GM23248 (cell line): ENCODE results near the gene SIDT2. TPM values are rescaled to one million over a fixed set of nuclear protein-coding genes. Genes with fewer than 3 reads are reported as not detected.

Experiments
- DNase-seq: peaks from one replicate; pipeline ENCODE4 v3.0.0-alpha.2; 2015
- H2AFZ ChIP-seq: fragments of 200-600 bp; sonication (generic); 2 replicates; pipeline ENCODE4 v1.6.1; 2016; ENCODE audit warnings: antibody characterized with exemption
- H3F3A ChIP-seq: fragments of 200-600 bp; sonication (generic); 2 replicates; pipeline ENCODE4 v1.6.1; 2016; ENCODE audit warnings: mild to moderate bottlenecking, antibody characterized with exemption, mixed run types; ENCODE audit not compliant: insufficient read depth
- H3K27ac ChIP-seq: fragments of 200-600 bp; sonication (generic); 2 replicates; pipeline ENCODE4 v1.5.1; 2016; ENCODE audit warnings: mild to moderate bottlenecking
- H3K27me3 ChIP-seq: fragments of 200-600 bp; sonication (generic); replicated peaks from 2 replicates; pipeline ENCODE4 v1.6.1; 2016; ENCODE audit warnings: mild to moderate bottlenecking; ENCODE audit not compliant: insufficient read depth
- H3K36me3 ChIP-seq: fragments of 200-600 bp; sonication (generic); 2 replicates; pipeline ENCODE4 v1.6.1; 2016; ENCODE audit warnings: low read depth, mild to moderate bottlenecking
- H3K4me1 ChIP-seq: fragments of 200-600 bp; sonication (generic); 2 replicates; pipeline ENCODE4 v1.6.1; 2016; ENCODE audit warnings: mild to moderate bottlenecking; ENCODE audit not compliant: insufficient read depth
- H3K4me2 ChIP-seq: fragments of 200-600 bp; sonication (generic); one replicate; pipeline ENCODE4 v1.6.1; 2016; ENCODE audit warnings: mild to moderate bottlenecking; ENCODE audit not compliant: unreplicated experiment
- H3K4me3 ChIP-seq: fragments of 200-600 bp; sonication (generic); 2 replicates; pipeline ENCODE4 v1.5.1; 2016; ENCODE audit warnings: mild to moderate bottlenecking
- H3K79me2 ChIP-seq: fragments of 200-600 bp; sonication (generic); 2 replicates; pipeline ENCODE4 v1.6.1; 2016; ENCODE audit warnings: mild to moderate bottlenecking; ENCODE audit not compliant: insufficient read depth
- H3K9ac ChIP-seq: fragments of 200-600 bp; sonication (generic); 2 replicates; pipeline ENCODE4 v1.6.1; 2016; ENCODE audit warnings: mild to moderate bottlenecking
- H3K9me2 ChIP-seq: fragments of 200-600 bp; sonication (generic); 2 replicates; pipeline ENCODE4 v1.6.1; 2016; ENCODE audit warnings: mixed run types, mild to moderate bottlenecking, moderate library complexity; ENCODE audit not compliant: insufficient read depth
- H3K9me3 ChIP-seq: fragments of 200-600 bp; sonication (generic); one replicate; pipeline ENCODE4 v1.6.1; 2017; ENCODE audit warnings: low read depth
- H4K20me1 ChIP-seq: fragments of 200-600 bp; sonication (generic); 2 replicates; pipeline ENCODE4 v1.6.0; 2016; ENCODE audit not compliant: insufficient read depth
- EZH2 ChIP-seq: fragments of 200-600 bp; sonication (generic); IDR thresholded peaks from 2 replicates; pipeline ENCODE4 v1.6.1; 2018; ENCODE audit warnings: antibody characterized with exemption, mild to moderate bottlenecking; ENCODE audit not compliant: insufficient read depth, poor library complexity, severe bottlenecking
- EZH2phosphoT487 ChIP-seq: fragments of 200-600 bp; sonication (generic); IDR thresholded peaks from 2 replicates; pipeline ENCODE4 v1.6.1; 2018; ENCODE audit warnings: antibody characterized with exemption, moderate library complexity, mild to moderate bottlenecking, low read depth; ENCODE audit not compliant: insufficient read depth
- WGBS, 2 experiments: methylation state at CpG; one replicate each; pipeline ENCODE4 v1.1.6; 2015 to 2017; ENCODE audit warnings: low lambda C conversion rate in 2 of 2, low coverage in 1 of 2; ENCODE audit errors: missing lambda C conversion rate in 2 of 2; 5-methylcytosine and 5-hydroxymethylcytosine counted together
- in situ Hi-C: fragments of 300-500 bp; cut with MboI; formaldehyde crosslinking; loops from 2 replicates; pipeline ENCODE4 v1.15.0; 2020
- polyA plus RNA-seq: library from polyadenylated mRNA; unstranded; fragments of >200 nt; fragmentation: Nextera tagmentation; extraction: Ambion mirVana; gene quantifications from 2 replicates; pipeline ENCODE4 v1.2.1, GENCODE V29; 2016
- total RNA-seq: library from RNA; depleted of rRNA; stranded (reverse); fragments of >200 nt; shearing (Covaris generic); gene quantifications from 2 replicates; pipeline ENCODE4 v1.2.3, GENCODE V29; 2014

Gene SIDT2
- total and polyA plus RNA-seq, 2 experiments from 2014 or later, result 13.1 to 15.7 TPM

GRCh38 chr11:117225553-117226170, 47.1 kb downstream of the SIDT2 start:
- DNase-seq, result no peak
- peaks cover 19% of the 10 kb centered on the region for H3K79me2 ChIP-seq
- peaks cover 14% of the 10 kb centered on the region for H3K4me1 ChIP-seq
- no peak overlapping the region for H3K9ac ChIP-seq
- no peaks in the 10 kb centered on the region for H3K9me2 ChIP-seq
- H3K27ac ChIP-seq, result no peak overlapping the region
- peaks cover 13% of the 10 kb centered on the region; the same call in 1 of the 2 replicates for H3K36me3 ChIP-seq
- H4K20me1 ChIP-seq, result no peaks in the 10 kb centered on the region
- in situ Hi-C loops, result no loop called here
- no peaks in the 10 kb centered on the region for H3K9me3 ChIP-seq
- peaks cover 5% of the 10 kb centered on the region; the same call in 1 of the 2 replicates for H3F3A ChIP-seq
- H2AFZ ChIP-seq, result no peak overlapping the region
- no peak overlapping the region for H3K4me3 ChIP-seq
- WGBS, 2 experiments, result 90 to 93% methylated on average over 9 of the region's 9 CpGs
- TF ChIP-seq EZH2 (no peak), EZH2phosphoT487 (no peak)
- no peak overlapping the region for H3K4me2 ChIP-seq
- no peaks in the 10 kb centered on the region for H3K27me3 ChIP-seq

- in situ Hi-C loops, result no loop called here
- no peaks in the 10 kb centered on the region for H3K9me3 ChIP-seq
- TF ChIP-seq EZH2phosphoT487 (no peak), EZH2 (no peak)
- H3K27me3 ChIP-seq, result no peaks in the 10 kb centered on the region
- H3K4me1 ChIP-seq, result peaks cover 16% of the 10 kb centered on the region
- no peaks in the 10 kb centered on the region for H4K20me1 ChIP-seq
- no peak overlapping the region for H3K4me2 ChIP-seq
- no peak overlapping the region for H3K27ac ChIP-seq
- no peak overlapping the region for H3K9ac ChIP-seq
- peak; percentile 81 for DNase-seq
- H3K4me3 ChIP-seq, result no peak overlapping the region
- peaks cover 5% of the 10 kb centered on the region; the same call in 1 of the 2 replicates for H3F3A ChIP-seq
- no peaks in the 10 kb centered on the region for H3K9me2 ChIP-seq
- WGBS, 2 experiments, result 62 to 66% methylated on average over 19 of the region's 19 CpGs
- H2AFZ ChIP-seq, result no peak overlapping the region
- peaks cover 13% of the 10 kb centered on the region; the same call in 1 of the 2 replicates for H3K36me3 ChIP-seq
- H3K79me2 ChIP-seq, result peaks cover 30% of the 10 kb centered on the region
These were observed 48.1 kb downstream of the SIDT2 start for GRCh38 chr11:117226388-117227385.

GRCh38 chr11:117228091-117228490, 49.5 kb downstream of the SIDT2 start:
- 91 to 95% methylated on average over 11 of the region's 11 CpGs for WGBS, 2 experiments
- in situ Hi-C loops, result no loop called here

GRCh38 chr11:117229411-117229810, 50.9 kb downstream of the SIDT2 start:
- no peak for TF ChIP-seq EZH2phosphoT487
- peak overlapping the region; percentile 88; the same call in 1 of the 2 replicates for H3K9ac ChIP-seq
- H3F3A ChIP-seq, result no peaks in the 10 kb centered on the region
- H4K20me1 ChIP-seq, result no peaks in the 10 kb centered on the region
- WGBS, 2 experiments, result 85 to 90% methylated on average over 12 of the region's 12 CpGs
- no peaks in the 10 kb centered on the region for H3K9me3 ChIP-seq
- H3K27me3 ChIP-seq, result no peaks in the 10 kb centered on the region
- peaks cover 8% of the 10 kb centered on the region; the same call in 1 of the 2 replicates for H3K36me3 ChIP-seq
- H3K79me2 ChIP-seq, result peaks cover 48% of the 10 kb centered on the region
- H2AFZ ChIP-seq, result no peak overlapping the region
- no peak overlapping the region for H3K27ac ChIP-seq
- DNase-seq, result no peak
- in situ Hi-C loops, result no loop called here
- H3K9me2 ChIP-seq, result no peaks in the 10 kb centered on the region
- peaks cover 21% of the 10 kb centered on the region for H3K4me1 ChIP-seq
- no peak overlapping the region for H3K4me2 ChIP-seq
- H3K4me3 ChIP-seq, result no peak overlapping the region

More at GRCh38 chr11:117228091-117228490, 49.5 kb downstream of the SIDT2 start:
- no peak overlapping the region for H3K4me2 ChIP-seq
- H3F3A ChIP-seq, result no peaks in the 10 kb centered on the region
- peaks cover 34% of the 10 kb centered on the region for H3K79me2 ChIP-seq
- TF ChIP-seq EZH2phosphoT487 (no peak), EZH2 (no peak)
- no peak overlapping the region for H3K9ac ChIP-seq
- H3K36me3 ChIP-seq, result peaks cover 9% of the 10 kb centered on the region; the same call in 1 of the 2 replicates
- H3K9me3 ChIP-seq, result no peaks in the 10 kb centered on the region
- no peak overlapping the region for H3K4me3 ChIP-seq
- no peaks in the 10 kb centered on the region for H3K27me3 ChIP-seq
- no peak overlapping the region for H3K27ac ChIP-seq
- no peaks in the 10 kb centered on the region for H4K20me1 ChIP-seq
- no peak overlapping the region for H2AFZ ChIP-seq
- peaks cover 11% of the 10 kb centered on the region for H3K4me1 ChIP-seq
- DNase-seq, result no peak
- H3K9me2 ChIP-seq, result no peaks in the 10 kb centered on the region
